T-helper 2 cell treated with Interferon-gamma antibody and Interleukin-4, amounts not matched to agents 5 μg/mL and 100 μg/mL, for 36 hours (primary cell): ENCODE data around the gene SRSF3.
A peak's percentile ranks its signal among the peaks of the same experiment; 100 is the strongest.

Source experiments
- DNase-seq: peaks from one replicate; pipeline ENCODE4 v3.0.0; 2021; ENCODE audit warnings: low spot score
- H3K27ac Mint-ChIP-seq: one replicate; pipeline ENCODE4 v1.8.0; 2021; ENCODE audit warnings: mild to moderate bottlenecking, mixed read lengths
- H3K27me3 Mint-ChIP-seq: one replicate; pipeline ENCODE4 v1.8.0; 2021; ENCODE audit warnings: low read depth, mixed read lengths
- H3K36me3 Mint-ChIP-seq: one replicate; pipeline ENCODE4 v1.8.0; 2021; ENCODE audit warnings: low read depth, mixed read lengths
- H3K4me1 Mint-ChIP-seq: one replicate; pipeline ENCODE4 v1.8.0; 2021; ENCODE audit warnings: low read depth, mixed read lengths
- H3K4me3 Mint-ChIP-seq: one replicate; pipeline ENCODE4 v1.8.0; 2022; ENCODE audit warnings: mild to moderate bottlenecking, moderate library complexity, mixed read lengths
- H3K9me3 Mint-ChIP-seq: one replicate; pipeline ENCODE4 v1.8.0; 2021; ENCODE audit warnings: mixed read lengths

The SRSF3 gene

DNA sequence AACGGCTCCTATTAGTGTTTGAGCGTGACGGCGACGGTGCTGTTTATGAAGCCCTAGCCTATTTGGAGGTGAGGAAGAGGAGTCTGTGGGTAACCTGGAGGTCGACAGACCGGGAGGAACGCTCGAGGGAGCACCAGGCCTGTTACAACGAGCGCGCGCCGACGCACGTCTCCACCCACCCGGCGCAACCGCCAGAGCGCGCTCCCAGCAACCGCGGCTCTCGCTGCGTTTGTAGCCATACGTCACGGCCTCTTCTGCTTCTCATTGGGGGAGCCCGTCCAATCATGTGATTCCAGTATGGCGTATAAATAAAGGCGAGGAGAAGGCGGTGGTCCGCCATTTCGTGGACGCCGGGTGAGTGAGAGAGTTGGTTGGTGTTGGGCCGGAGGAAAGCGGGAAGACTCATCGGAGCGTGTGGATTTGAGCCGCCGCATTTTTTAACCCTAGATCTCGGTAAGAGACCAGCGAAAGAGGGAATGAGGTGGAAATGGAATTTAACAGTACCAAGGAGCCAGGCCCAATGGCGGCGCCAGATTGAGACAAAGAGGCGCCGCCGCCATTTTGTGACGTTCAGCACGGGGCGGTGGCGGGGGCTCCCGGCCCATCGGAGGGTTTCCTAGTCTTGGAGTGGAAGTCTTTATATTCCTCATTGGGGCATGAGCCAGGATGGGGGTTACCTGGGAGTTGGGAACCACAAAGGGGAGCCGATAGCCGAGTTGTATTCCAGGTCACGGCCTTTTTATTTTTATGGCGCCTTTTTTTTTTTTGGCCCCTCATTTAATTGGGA, at the start of gene SRSF3:
TSS of gene SRSF3 (plus strand) at position 334 of the 787 bp plus-strand sequence. CDS start 2,401 bp downstream, outside the sequence.
- Mint-ChIP-seq H3K9me3 (no peaks in the 10 kb centered on the region), H3K4me3 (peak within 1 kb of the TSS; percentile 97), H3K36me3 (peaks cover 48% of the 10 kb centered on the region), H3K27me3 (peaks cover 2% of the 10 kb centered on the region), H3K4me1 (peaks cover 26% of the 10 kb centered on the region), H3K27ac (peak within 1 kb of the TSS; percentile 100)
- peak; percentile 97 for DNase-seq

GRCh38 chr6:36545767-36546307, 48.3 kb upstream of the SRSF3 start:
- no peak for DNase-seq
- Mint-ChIP-seq H3K4me1 (peaks cover 50% of the 10 kb centered on the region), H3K36me3 (peaks cover 28% of the 10 kb centered on the region), H3K9me3 (no peaks in the 10 kb centered on the region), H3K27me3 (no peaks in the 10 kb centered on the region), H3K27ac (peak overlapping the region; percentile 95), H3K4me3 (peak overlapping the region; percentile 97)

DNA sequence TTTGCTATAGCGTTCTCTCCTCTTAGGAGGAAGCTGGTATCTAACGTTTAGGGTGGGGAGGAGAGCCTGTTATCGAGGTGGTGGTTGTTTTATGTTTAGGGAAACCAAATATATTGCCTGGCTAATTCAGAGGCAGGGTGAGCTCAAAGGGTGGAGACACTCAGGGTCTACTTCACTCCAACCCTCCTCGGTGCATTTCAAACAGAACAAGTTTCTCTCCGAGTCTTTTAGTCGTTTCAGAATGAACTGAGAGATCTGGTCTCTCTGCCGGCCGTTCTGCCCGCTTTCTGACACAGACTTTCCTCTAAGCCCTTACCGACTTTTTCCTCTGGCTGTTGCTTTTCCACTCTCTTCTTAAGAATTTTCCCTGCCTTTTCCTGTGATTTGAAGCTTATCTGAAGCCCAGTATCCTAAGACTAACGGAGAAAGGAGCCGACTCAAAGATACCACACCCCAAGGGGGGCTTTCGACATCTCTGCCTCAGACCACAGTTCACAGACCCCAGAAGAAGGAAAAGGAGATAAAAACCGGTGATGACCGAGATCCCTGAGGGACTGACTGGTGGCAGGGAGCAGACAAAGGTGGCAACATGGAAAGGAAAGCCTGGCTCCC, 47.7 kb upstream of the SRSF3 start:
- peaks cover 25% of the 10 kb centered on the region for H3K36me3 Mint-ChIP-seq
- H3K27me3 Mint-ChIP-seq, result no peaks in the 10 kb centered on the region
- H3K4me1 Mint-ChIP-seq, result peaks cover 44% of the 10 kb centered on the region
- peak; percentile 23 for DNase-seq
- H3K4me3 Mint-ChIP-seq, result peak overlapping the region; percentile 97
- no peaks in the 10 kb centered on the region for H3K9me3 Mint-ChIP-seq
- H3K27ac Mint-ChIP-seq, result peak overlapping the region; percentile 95

DNA sequence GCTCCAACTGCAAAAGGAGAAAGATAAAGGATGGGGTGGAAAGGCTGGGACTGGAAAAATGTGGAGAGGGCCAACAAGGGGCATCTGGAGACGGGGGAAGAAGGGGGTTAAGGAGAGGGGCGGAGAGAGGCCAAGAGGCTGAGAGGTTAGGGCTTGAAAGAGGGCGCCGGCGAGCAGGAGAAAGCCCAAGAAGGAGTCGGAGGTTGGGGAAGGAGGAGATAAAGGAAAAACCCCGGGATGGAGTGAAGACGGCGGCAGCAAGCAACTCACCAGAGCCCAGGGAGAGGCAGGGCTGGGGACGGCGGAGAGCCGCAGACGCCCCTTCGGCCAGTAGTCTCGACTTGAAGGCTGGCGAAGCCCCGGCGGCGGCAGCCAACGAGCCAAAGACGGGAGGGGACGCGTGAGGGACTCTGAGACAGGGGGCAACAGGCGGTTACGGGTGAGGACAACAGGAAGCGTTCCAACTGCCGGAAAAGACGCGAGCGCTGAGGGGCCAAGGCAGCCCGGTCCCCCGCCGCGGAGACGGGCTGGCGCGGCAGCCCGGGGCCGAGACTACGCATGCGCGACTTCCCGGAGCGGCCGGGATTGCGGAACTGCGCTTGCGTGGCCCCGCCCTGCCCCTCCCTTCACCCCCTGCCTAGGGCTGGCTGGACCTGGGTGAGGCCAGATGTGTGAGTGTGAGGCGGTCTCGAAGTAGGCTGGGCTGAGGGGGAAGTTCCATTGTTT, 47.1 kb upstream of the SRSF3 start, which contains the start of gene STK38:
TSS of gene STK38 (minus strand) at position 560 of the 726 bp plus-strand sequence. CDS start 7,277 bp downstream, outside the sequence.
- Mint-ChIP-seq H3K36me3 (peaks cover 21% of the 10 kb centered on the region), H3K27me3 (no peaks in the 10 kb centered on the region), H3K4me1 (peaks cover 41% of the 10 kb centered on the region)

GRCh38 chr6:36547646-36548400, 46.3 kb upstream of the SRSF3 start:
- Mint-ChIP-seq H3K36me3 (peaks cover 21% of the 10 kb centered on the region), H3K4me3 (peak overlapping the region; percentile 97), H3K27me3 (no peaks in the 10 kb centered on the region), H3K4me1 (peaks cover 39% of the 10 kb centered on the region), H3K27ac (peak overlapping the region; percentile 95), H3K9me3 (no peaks in the 10 kb centered on the region)
- DNase-seq, result no peak

More for the DNA sequence above, 47.1 kb upstream of the SRSF3 start, which contains the start of gene STK38:
- peak; percentile 88 for DNase-seq
- Mint-ChIP-seq H3K27ac (peak within 1 kb of the TSS; percentile 95), H3K4me3 (peak within 1 kb of the TSS; percentile 97), H3K9me3 (no peaks in the 10 kb centered on the region)

DNA sequence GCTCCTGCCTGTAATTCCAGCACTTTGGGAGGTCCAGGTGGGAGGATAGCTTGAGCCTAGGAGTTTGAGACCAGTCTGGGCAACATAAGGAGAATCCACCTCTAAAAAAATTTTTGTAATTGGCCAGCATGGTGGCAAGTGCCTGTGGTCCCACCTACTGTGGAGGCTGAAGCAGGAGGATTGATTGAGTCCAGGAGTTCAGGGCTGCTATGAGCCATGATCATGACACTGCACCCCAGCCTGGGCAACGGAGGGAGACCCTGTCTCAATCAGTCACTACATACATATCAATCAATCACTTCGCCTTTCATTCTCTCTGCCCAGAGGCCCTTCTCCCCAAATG, 45.8 kb upstream of the SRSF3 start:
- H3K4me1 Mint-ChIP-seq, result peaks cover 36% of the 10 kb centered on the region
- peak overlapping the region; percentile 36 for H3K27ac Mint-ChIP-seq
- H3K27me3 Mint-ChIP-seq, result no peaks in the 10 kb centered on the region
- peaks cover 18% of the 10 kb centered on the region for H3K36me3 Mint-ChIP-seq
- H3K4me3 Mint-ChIP-seq, result peak overlapping the region; percentile 12
- no peaks in the 10 kb centered on the region for H3K9me3 Mint-ChIP-seq
- no peak for DNase-seq

GRCh38 chr6:36550473-36551000, 43.6 kb upstream of the SRSF3 start:
- Mint-ChIP-seq H3K9me3 (no peaks in the 10 kb centered on the region), H3K4me1 (peaks cover 20% of the 10 kb centered on the region), H3K36me3 (peaks cover 9% of the 10 kb centered on the region), H3K4me3 (no peak overlapping the region), H3K27ac (no peak overlapping the region), H3K27me3 (peaks cover 3% of the 10 kb centered on the region)
- no peak for DNase-seq

GRCh38 chr6:36555750-36556252, 38.4 kb upstream of the SRSF3 start:
- Mint-ChIP-seq H3K27me3 (peaks cover 18% of the 10 kb centered on the region), H3K4me3 (no peak overlapping the region), H3K4me1 (peaks cover 1% of the 10 kb centered on the region), H3K27ac (no peak overlapping the region), H3K36me3 (no peaks in the 10 kb centered on the region), H3K9me3 (no peaks in the 10 kb centered on the region)
- DNase-seq, result no peak

GRCh38 chr6:36556281-36556680, 37.9 kb upstream of the SRSF3 start:
- peaks cover 20% of the 10 kb centered on the region for H3K27me3 Mint-ChIP-seq
- no peak overlapping the region for H3K27ac Mint-ChIP-seq
- H3K4me1 Mint-ChIP-seq, result peaks cover 1% of the 10 kb centered on the region
- H3K9me3 Mint-ChIP-seq, result no peaks in the 10 kb centered on the region
- no peak for DNase-seq
- H3K36me3 Mint-ChIP-seq, result no peaks in the 10 kb centered on the region
- H3K4me3 Mint-ChIP-seq, result no peak overlapping the region

DNA sequence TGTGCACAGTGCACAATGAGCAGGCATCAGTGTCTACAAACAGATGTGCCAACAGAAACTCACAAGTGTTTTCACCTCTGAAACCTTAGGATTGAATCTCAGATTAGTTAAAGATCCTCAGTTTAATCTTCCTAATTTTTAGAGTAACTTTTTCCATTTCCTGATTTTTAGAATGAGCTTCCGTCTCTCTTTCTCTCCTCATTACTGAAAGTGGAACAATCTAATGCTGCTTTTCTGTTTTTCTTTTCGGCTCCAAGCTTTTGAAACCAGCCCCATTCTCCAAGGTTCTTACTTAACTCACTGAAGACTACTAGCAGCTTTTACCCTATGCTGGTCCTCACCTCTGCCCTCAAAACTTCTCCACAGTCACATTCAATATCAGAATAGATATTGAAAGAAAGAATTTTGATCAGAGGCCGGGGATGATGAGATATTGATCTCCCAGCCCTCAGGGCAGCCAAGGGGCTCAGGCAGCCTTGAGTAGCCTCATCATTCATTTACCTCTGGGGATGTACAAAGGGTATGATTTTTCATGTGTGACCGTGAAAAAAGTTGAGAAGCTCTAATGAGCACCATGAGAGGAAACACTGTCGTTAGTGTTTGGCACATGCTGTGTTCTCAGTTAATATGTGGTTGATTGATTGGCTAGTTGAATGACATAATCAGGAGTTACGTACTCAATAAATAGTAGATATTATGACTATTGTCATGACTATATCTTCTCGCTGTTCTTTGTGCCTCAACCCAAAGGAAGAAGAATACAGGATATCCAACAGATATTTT, 35.0 kb upstream of the SRSF3 start:
- H3K36me3 Mint-ChIP-seq, result no peaks in the 10 kb centered on the region
- H3K27me3 Mint-ChIP-seq, result peaks cover 31% of the 10 kb centered on the region
- no peak overlapping the region for H3K4me3 Mint-ChIP-seq
- H3K9me3 Mint-ChIP-seq, result no peaks in the 10 kb centered on the region
- H3K4me1 Mint-ChIP-seq, result peaks cover 1% of the 10 kb centered on the region
- DNase-seq, result no peak
- H3K27ac Mint-ChIP-seq, result no peak overlapping the region

- no peak overlapping the region for H3K27ac Mint-ChIP-seq
- H3K27me3 Mint-ChIP-seq, result peaks cover 27% of the 10 kb centered on the region
- H3K36me3 Mint-ChIP-seq, result no peaks in the 10 kb centered on the region
- no peak for DNase-seq
- H3K4me1 Mint-ChIP-seq, result peaks cover 1% of the 10 kb centered on the region
- no peak overlapping the region for H3K4me3 Mint-ChIP-seq
- H3K9me3 Mint-ChIP-seq, result no peaks in the 10 kb centered on the region
Observed at GRCh38 chr6:36560822-36561221, 33.3 kb upstream of the SRSF3 start.

GRCh38 chr6:36563237-36563927, 30.8 kb upstream of the SRSF3 start:
- Mint-ChIP-seq H3K36me3 (no peaks in the 10 kb centered on the region), H3K27ac (no peak overlapping the region), H3K9me3 (no peaks in the 10 kb centered on the region), H3K4me1 (peaks cover 1% of the 10 kb centered on the region), H3K27me3 (peaks cover 21% of the 10 kb centered on the region), H3K4me3 (no peak overlapping the region)
- DNase-seq, result no peak
